NCI-H345 (cell line): Measurements from ENCODE around the gene PHLPP1.

Source experiments
- DNase-seq: peaks from one replicate; lab custom pipeline; 2025; lab: John Stamatoyannopoulos, UW

The PHLPP1 gene

GRCh38 chr18:63005306-63005705 is 290.0 kb downstream of the PHLPP1 start:
- no peak for DNase-seq

GRCh38 chr18:63007231-63007630 is 291.9 kb downstream of the PHLPP1 start:
- DNase-seq: no peak

- peak; percentile 66 for DNase-seq
Measured at GRCh38 chr18:63016270-63016669, 300.9 kb downstream of the PHLPP1 start.

- DNase-seq: no peak
Measured at GRCh38 chr18:63017076-63017475, 301.7 kb downstream of the PHLPP1 start.

- DNase-seq: no peak
Measured at GRCh38 chr18:63017977-63018376, 302.6 kb downstream of the PHLPP1 start.

- DNase-seq: no peak
Measured at GRCh38 chr18:63022429-63023022, 307.2 kb downstream of the PHLPP1 start.

- peak; percentile 36 for DNase-seq
Measured at GRCh38 chr18:63025251-63026090, 310.1 kb downstream of the PHLPP1 start.

- DNase-seq: no peak
Measured at GRCh38 chr18:63028380-63028779, 313.0 kb downstream of the PHLPP1 start.
